GM11168 (cell line): Measurements from ENCODE around the gene TIMM29.

Source experiments
- in situ Hi-C: fragments of 300-500 bp; cut with MboI; formaldehyde crosslinking; loops from one replicate; pipeline ENCODE4 v1.12.0; 2022; ENCODE audit warnings: low sequenced_read_pairs; ENCODE audit not compliant: unreplicated experiment

Gene TIMM29

DNA sequence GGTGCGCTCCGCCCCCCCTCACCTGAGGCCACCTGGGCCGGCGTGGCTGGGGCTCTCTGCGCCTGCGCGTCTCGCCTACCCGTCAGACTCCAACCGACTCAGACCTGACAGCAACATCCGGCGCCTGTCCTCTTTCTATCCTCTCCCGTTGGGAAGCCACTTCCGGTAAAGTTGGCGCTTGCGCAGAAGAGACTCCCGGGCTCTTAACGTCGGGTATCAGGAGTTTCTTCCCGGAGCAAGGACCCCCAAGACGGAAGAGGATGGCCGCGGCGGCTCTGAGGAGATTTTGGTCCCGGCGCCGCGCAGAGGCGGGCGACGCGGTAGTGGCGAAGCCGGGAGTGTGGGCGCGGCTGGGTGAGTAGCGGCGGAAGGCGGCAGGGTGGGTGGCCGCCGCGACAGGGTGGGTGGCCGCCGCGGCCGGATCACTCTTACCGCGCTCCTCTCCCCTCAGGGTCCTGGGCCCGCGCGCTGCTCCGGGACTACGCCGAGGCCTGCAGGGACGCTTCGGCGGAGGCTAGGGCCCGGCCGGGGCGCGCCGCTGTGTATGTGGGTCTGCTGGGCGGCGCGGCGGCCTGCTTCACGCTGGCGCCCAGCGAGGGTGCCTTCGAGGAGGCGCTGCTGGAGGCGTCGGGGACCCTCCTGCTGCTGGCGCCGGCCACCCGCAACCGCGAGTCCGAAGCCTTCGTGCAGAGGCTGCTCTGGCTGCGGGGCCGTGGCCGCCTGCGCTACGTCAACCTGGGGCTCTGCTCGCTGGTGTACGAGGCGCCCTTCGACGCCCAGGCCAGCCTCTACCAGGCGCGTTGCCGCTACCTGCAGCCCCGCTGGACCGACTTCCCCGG lies at the start of gene TIMM29, which contains the start of gene YIPF2:
Gene TIMM29, plus strand, starts transcription at position 249 of the 839 bp plus-strand sequence. Its CDS starts 12 bp downstream, at position 261.
Gene YIPF2, minus strand, starts transcription at position 77 of the 839 bp plus-strand sequence. CDS start 229 bp downstream, outside the sequence.
- in situ Hi-C loops = no loop called here

DNA sequence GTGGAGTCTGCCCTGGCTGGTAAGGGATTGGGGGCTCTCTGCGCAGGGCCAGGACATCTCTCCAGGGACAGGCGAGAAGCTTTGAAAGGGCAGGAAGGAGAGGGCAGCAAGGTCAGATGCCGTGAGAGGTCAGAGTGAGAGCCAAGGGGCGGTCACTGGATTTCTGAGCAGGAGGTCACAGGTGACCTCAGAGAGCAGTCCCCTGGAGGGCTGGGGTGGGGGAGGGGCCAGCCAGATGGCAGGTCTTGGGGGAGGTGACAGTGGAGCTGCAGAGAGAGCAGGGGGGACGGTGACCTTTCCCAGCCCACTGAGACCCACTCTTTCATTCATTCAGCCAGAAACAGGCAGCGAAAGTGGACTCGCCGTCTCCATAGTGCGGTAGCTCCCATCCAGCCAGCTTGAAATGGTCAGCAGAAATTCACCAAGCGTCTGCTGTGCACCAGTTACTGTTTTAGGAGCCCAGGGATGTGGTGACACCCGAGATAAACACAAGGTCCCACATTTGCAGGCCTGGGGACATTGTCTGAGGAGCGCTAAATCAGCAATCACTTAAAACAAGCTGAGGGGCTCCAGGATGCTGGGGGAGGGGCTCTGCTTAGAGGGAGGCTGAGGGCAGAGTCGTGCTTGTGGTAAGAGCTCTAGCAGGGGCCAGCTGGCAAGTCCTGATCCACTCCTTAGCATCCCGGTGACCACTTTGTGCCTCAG lies 47.1 kb upstream of the TIMM29 start:
- in situ Hi-C loops = no loop called here

DNA sequence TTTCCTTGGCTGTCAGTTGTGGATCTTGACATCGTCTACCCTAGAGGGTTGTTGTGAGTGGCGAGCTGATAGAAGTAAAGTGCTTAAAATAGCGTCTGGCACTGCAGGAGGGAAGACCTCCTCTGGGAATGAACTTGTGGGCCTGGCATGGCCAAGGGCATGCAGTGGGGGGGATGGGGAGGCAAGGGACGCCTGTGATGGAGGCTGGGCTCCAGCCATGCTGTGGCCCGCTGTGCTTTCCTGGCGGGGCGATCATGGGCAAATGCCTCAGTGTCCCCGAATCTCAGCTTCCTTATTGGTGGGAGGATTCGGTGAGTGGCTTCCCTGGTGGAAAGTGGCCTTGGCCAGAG lies 46.5 kb upstream of the TIMM29 start:
- in situ Hi-C loops = no loop called here

DNA sequence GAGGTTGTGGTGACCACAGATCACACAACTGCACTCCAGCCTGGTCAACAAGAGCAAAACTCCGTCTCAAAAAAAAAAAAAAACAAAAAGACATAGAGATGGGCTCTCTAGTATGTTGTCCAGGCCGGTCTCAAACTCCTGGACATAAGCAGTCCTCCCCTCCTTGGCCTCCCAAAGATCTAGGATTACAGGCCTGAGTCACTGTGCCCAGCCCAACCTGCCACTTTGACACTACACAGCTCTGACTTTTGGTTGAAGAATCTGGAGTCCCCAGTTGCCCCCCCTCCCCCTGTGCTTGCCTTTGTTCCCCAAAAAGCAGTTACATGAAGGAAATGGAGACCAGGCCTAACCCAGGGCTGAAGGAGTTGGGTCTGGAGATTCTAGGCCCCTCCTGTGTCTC lies 44.3 kb upstream of the TIMM29 start:
- in situ Hi-C loops = no loop called here

DNA sequence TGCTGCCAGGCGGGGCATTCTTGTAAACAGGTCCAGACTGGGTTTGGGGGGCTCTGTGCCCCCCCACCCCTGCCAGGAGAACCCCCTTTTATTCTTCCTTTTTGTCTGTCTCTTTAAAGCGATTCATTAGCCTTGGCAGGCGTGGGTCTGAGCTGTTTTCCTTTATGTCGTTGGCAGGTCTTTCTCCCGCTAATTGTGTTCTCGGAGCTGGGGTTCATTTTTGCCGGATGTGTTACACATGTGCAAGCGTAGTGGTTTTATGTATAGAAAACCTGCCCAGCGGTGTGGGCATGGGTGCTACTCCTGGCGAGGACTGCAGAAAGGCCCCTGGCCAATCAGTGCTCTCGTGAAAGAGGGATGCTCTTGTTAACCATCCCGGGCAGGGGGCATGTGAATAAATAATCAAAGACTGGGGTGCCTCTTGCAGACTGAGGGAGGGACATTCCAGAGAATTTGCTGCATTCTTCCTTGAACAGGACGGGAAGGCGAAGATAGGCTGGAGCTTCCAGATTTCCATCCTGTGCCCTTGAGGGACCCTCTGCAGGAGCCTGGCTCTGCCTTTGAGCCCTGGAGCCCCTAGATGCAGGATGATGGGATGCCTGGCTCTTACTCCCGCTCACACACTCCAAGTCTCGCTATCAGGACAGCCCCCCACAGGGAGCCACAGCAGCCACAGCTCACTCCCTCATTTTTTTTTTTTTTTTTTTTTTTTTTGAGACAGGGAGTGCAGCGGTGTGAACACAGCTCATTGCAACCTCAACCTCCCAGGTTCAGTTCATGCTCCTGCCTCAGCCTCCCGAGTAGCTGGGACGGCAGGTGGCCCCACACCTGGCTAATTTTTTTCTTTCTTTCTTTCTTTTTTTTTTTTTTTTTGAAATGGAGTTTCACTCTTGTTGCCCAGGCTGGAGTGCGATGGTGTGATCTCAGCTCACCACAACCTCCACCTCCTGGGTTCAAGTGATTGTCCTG lies 43.1 kb upstream of the TIMM29 start:
- in situ Hi-C loops = no loop called here

DNA sequence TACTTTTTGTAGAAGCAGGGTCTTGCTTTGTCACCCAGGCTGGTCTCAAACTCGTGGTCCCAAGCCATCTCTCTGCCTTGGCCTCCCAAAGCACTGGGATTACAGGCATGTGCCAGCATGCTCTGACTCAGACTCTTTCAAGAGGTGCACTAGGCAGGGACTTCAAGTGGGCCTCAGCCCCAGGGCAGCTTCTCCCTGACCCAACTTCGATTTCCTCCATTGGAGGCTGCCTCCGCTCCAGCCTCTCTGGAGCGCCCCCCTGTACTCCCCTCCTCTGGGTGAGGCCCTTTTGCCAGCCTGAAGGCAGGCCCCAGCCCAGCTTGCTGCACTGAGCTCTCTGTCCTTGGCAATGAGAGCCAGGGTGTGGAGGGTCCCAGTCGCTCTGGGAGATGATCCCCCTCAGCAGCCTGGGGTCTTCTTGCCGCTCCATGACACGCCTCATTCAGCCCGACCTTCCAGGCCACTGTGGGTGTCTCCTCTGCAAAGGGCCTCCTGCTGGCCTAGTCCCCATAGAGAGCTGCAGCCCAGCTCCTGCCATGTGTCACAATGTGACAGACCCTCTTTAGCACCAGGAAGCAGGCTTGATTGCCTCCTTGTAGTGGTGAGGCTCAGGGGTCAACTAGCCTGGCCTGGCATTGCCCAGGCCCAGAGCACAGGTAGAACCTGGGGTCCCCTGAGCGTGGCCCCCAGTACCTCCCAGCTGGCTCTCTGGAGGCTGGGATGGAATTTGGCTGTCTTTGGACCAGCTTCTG lies 40.8 kb upstream of the TIMM29 start:
- in situ Hi-C loops = no loop called here

DNA sequence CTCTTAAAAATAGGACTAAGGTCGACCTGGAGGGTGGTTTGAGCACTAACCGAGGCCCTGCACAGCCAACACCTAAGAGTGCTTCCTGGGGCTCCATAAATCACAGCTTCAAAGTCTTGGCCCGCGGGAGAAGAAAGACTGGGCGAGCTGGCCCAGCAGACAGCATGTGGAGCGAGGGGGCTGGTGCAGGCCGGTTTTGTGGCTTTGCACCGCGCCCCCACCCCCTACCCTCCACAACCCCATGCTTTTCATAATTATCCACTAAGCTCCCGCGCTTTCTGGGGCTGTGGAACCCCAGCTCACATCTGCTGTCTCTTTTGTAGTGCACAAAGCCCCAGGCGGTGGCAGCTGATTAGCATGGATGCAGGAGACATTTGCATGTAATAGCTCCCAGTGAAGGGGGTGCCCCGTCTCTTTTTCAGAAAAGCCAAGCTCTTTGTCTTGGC lies 40.2 kb upstream of the TIMM29 start:
- in situ Hi-C loops = no loop called here

DNA sequence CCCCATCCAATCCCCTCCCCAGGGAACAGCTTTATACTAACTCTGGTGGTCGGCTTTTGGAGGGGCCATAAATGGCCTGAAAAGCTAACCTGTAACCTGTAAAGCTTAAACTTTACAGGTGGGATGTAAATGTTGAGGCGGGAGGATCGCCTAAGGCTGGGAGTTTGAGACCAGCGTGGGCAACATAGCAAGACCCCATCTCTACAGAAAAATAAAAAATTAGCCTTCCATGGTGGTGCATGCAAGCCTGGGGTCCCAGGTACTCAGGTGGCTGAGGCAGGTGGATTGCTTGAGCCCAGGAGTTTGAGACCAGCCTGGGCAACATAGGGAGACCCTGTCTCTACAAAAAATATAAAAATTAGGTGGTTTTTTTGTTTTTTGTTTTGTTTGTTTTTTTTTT lies 38.7 kb upstream of the TIMM29 start:
- in situ Hi-C loops = no loop called here

DNA sequence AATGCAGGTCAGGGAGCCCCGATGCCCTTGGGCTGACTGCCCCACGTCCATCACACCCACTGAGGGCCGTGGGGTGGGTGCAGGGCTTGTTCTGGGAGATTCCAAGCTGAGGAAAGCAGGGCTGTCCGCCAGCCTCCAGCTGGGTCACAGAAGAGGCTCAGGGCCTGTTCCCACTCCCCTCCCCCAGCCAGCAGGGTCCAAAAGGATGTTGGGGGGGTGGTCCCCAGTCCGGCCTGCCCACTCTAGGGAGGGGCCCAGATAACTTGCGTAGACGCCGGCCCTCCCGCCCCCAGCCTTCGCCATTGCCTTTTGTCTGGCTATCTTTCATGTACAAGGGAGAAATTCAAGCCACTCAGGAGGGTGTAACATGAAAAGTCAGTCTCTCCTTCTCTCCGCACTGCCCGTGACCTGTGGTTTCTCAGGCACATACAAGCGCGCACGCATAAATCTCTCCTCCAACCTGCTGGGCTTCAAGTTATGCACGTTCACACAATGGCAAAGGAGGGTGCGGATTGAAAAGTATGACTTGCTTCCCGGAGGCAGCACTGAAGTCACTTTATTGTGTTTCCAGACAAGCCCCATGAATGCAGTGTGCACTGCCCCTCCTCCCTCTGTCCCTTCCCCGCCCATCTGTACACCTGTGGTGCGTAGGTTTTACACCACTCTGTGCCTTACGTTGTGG lies 37.1 kb upstream of the TIMM29 start:
- in situ Hi-C loops = no loop called here

DNA sequence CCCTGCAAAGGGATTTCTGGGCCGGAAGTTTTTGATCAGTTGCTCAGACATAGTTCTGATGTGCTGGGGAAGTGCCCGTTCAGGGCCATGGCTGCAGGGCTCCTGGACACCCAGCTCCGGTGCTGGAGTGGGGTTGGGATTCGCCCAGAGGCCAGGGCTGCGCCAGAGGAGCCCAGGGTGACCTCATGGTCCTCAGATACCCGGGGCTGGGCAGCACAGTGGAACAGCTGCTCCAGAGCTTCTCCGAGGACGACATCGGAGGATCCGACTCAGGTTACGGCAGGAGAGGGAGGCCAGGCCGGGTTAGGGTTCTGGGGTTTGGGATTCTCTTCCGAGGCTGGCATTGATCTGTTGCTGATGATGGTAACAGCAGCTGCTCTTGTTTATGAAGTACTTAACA lies 36.4 kb upstream of the TIMM29 start:
- in situ Hi-C loops = no loop called here

DNA sequence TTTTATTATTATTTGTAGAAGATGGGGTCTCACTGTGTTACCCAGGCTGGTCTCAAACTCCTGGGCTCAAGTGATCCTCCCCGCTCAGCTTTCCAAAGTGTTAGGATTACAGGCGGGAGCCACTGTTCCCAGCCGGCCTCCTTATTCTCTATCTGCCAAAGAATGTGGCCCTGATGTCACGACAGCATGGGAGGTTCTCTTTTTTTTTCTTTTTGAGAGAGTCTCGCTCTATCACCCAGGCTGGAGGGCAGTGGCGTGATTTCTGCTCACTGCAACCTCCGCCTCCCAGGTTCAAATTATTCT lies 33.7 kb upstream of the TIMM29 start:
- in situ Hi-C loops = no loop called here

DNA sequence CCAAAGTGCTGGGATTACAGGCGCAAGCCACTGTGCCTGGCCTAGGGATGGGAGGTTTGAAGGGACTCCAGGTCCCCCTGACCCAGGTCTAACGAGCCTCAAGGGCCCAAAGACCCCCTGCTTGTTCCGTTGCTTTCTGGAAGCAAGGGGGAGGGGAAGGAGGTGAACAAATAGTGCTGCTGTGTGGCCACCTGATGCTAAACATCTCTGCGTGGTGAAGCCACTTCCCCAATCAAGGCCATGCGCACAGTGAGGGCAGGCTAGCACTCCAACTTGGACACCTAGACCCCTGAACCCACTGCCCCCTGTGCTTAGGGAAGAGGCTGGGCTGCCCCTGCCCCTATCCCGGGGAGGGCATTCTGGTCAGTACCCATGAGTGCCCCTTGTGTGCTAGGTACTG lies 33.2 kb upstream of the TIMM29 start:
- in situ Hi-C loops = no loop called here

DNA sequence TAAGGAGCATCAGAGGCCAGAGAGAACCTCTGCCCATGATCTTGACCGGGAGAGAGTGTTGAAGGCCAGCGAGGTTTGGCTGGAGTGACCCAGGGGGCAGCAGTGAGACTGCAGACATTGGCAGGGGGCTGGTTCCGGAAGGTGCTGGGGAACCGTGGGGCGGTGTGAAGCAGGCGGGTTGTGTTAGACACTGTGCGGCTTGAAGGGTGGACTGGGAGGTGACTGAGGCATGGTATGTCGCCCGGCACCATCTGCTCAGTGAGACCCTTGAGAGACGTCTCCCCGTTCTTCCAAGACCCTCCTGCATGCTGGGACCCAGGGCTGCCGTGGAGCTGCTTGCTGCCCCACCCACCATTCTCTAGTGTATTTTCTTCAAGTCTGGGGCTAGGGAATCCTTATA lies 32.7 kb upstream of the TIMM29 start:
- in situ Hi-C loops = no loop called here

DNA sequence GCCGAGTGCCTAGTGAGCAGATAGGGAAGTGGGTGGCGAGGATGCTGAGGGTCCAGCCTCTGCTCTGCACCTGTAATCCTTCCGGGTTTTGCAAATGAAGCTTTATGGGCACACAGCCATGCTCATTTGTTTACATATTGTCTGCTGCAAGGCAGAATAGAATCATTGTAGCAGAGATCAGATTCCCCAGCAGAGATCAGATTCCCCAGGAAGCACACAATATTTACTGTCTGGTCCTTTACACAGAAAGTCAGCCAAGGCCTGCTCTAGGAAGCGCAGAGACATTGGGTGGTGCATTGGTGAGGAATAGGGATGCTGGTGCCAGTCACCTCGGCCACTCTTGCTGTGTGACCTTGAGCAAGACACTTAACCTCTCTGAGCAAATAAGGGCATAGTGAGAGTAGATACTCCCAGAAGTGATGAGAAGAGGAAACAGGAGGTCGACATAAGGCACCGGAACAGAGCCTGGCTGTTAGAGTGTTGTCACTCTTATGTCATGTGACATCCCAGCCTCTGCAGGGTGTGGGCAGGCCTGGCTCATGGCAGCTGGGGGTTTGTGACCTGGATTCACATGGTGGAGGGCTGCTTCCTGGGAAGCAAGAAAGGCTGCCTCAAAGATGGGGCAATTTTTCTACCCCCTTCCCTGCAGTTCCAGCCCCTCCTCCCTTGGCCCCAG lies 31.6 kb upstream of the TIMM29 start:
- in situ Hi-C loops = no loop called here

DNA sequence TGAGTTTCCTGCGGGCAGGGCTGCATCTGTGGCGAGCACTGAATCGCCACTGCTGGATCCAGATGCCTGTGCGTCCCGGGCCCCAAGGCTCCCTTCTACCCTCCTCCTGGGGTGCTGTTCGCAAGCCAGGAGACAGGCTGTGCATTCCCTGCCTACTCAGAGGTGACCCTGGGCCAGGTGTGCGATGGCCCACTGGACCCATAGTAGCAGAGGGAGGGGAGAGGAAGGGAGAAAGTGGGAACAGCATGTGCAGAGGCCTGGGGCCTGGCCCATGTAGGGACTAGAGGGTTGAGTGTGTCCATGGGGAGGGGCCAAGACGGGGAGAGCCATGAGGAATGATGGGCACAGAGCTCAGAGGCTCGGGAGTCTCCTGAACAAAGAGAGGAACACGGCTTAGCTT lies 30.0 kb upstream of the TIMM29 start:
- in situ Hi-C loops = no loop called here

DNA sequence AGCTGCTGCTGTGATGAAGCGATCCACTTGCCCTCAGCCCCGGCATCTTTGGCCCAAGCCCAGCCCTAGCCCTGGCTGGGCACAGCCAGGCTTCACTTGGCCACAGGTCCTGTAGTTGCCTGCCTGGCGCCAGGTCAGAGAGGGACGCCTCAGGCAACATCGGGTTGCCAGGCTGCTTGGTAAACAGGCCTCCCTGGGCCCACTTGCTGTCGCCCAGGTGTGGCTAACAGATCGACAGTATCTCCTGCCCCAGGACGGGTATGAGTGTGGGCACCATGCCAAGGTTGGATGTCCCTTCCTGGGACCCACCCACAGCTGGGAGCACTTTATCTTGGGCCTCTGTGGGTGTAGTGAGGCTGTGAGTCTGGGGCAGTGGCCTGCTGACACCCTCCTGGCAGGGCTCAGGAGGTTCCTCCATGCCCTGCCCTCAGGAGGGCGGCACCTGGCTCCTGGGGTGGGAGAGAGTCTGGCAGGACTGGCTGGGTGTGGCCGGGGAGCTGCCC lies 29.4 kb upstream of the TIMM29 start:
- in situ Hi-C loops = no loop called here

DNA sequence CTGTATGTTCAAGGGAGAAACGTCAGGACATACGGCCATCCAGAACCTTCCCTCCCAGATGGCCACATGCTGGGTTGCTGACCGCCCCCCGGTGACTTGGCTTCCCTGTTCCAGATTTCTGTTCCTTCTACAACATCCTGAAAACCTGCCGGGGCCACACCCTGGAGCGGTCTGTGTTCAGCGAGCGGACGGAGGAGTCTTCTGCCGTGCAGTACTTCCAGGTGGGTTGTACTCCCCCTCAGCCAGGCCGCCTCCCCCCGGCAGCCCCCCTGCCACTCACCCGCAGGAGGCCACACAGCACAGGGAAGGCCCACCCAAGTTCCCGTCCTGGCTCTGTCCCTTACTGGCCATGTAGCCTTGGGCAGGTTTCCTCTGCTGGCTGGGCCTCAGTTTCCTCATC lies 20.7 kb upstream of the TIMM29 start:
- in situ Hi-C loops = no loop called here

DNA sequence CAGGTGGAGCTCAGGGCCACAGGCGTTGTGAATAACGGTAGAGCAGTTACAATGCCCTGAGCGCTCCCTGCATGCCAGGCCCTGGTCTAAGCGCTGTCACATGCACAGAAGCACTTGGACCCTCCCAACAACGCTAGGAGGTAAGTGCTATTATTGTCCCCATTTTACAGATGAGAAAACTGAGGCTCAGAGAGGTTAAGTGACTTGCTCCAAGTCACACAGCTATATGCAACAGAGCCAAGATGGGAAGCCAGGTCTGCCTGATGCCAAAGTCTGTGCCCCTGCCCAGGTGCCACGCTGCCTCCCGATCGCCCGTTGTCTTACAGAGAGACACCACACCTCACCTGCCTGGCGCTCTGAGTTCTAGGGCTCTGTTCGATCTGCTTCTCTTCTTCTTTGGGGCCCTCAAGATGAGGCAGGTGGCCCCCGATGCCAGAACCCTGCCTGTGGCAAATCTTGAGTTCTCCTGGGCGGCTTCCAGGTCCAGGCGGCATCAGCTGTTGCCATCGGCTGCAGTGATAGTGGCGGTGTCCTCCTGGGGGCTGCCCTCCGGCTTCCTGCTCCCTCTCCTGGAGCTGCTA lies 20.1 kb upstream of the TIMM29 start:
- in situ Hi-C loops = no loop called here
